ENCODE measurements around the gene GET4. TPM values are rescaled to one million over a fixed set of nuclear protein-coding genes. Genes with fewer than 3 reads are reported as not detected.

Gene GET4
- total RNA-seq, 2 experiments from 2014 or later, result 19.3 to 20.2 TPM

- DNase-seq, result peak; percentile 66
- Mint-ChIP-seq H3K4me3 (peak overlapping the region; percentile 36), H3K9me3 (no peaks in the 10 kb centered on the region), H3K36me3 (ENCODE audit: low read depth) (no peaks in the 10 kb centered on the region), H3K27me3 (ENCODE audit: low read depth) (no peaks in the 10 kb centered on the region), H3K27ac (peak overlapping the region; percentile 61), H3K4me1 (ENCODE audit: low read depth) (peaks cover 43% of the 10 kb centered on the region)
- CTCF ChIA-PET, result interaction anchor here (0.9 kb wide), 2 partner anchors 15 kb away, joined by 4 to 5 read pairs; no protein-coding TSS in a partner anchor
- intact Hi-C loops (cut with micrococcal nuclease), result no loop called here
Observed at GRCh38 chr7:924541-925231, 48.3 kb downstream of the GET4 start.

GRCh38 chr7:925601-926000 is 49.2 kb downstream of the GET4 start:
- Mint-ChIP-seq H3K27ac (no peak overlapping the region), H3K9me3 (no peaks in the 10 kb centered on the region), H3K27me3 (ENCODE audit: low read depth) (no peaks in the 10 kb centered on the region), H3K4me1 (ENCODE audit: low read depth) (peaks cover 47% of the 10 kb centered on the region), H3K4me3 (no peak overlapping the region), H3K36me3 (ENCODE audit: low read depth) (no peaks in the 10 kb centered on the region)
- DNase-seq, result no peak
- intact Hi-C loops (cut with micrococcal nuclease), result no loop called here
- CTCF ChIA-PET, result interaction anchor here (0.9 kb wide), 1 partner anchor 14 kb away, joined by 5 read pairs; no protein-coding TSS in a partner anchor

- Mint-ChIP-seq H3K36me3 (ENCODE audit: low read depth) (no peaks in the 10 kb centered on the region), H3K4me1 (ENCODE audit: low read depth) (peaks cover 39% of the 10 kb centered on the region), H3K4me3 (no peak overlapping the region), H3K27me3 (ENCODE audit: low read depth) (no peaks in the 10 kb centered on the region), H3K9me3 (no peaks in the 10 kb centered on the region), H3K27ac (no peak overlapping the region)
- DNase-seq, result no peak
- intact Hi-C loops (cut with micrococcal nuclease), result no loop called here
- CTCF ChIA-PET, result no interaction called here
Observed at GRCh38 chr7:926061-927030, 50.0 kb downstream of the GET4 start.

GRCh38 chr7:927031-927671 is 50.8 kb downstream of the GET4 start:
- peaks cover 34% of the 10 kb centered on the region for H3K4me1 Mint-ChIP-seq (ENCODE audit: low read depth)
- no peaks in the 10 kb centered on the region for H3K36me3 Mint-ChIP-seq (ENCODE audit: low read depth)
- DNase-seq, result no peak
- H3K27me3 Mint-ChIP-seq (ENCODE audit: low read depth), result no peaks in the 10 kb centered on the region
- no peak overlapping the region for H3K4me3 Mint-ChIP-seq
- no peak overlapping the region for H3K27ac Mint-ChIP-seq
- H3K9me3 Mint-ChIP-seq, result no peaks in the 10 kb centered on the region
- intact Hi-C loops (cut with micrococcal nuclease), result no loop called here
- CTCF ChIA-PET, result no interaction called here

- Mint-ChIP-seq H3K4me3 (no peak overlapping the region), H3K4me1 (ENCODE audit: low read depth) (peaks cover 20% of the 10 kb centered on the region), H3K27me3 (ENCODE audit: low read depth) (no peaks in the 10 kb centered on the region), H3K9me3 (no peaks in the 10 kb centered on the region), H3K36me3 (ENCODE audit: low read depth) (no peaks in the 10 kb centered on the region), H3K27ac (no peak overlapping the region)
- no peak for DNase-seq
- CTCF ChIA-PET, result interaction anchor here (0.6 kb wide), 1 partner anchor 22 kb away, joined by 3 read pairs; no protein-coding TSS in a partner anchor
- intact Hi-C loops (cut with micrococcal nuclease), result no loop called here
Observed at GRCh38 chr7:929311-929711, 53.0 kb downstream of the GET4 start.

- Mint-ChIP-seq H3K4me3 (no peak overlapping the region), H3K27me3 (ENCODE audit: low read depth) (no peaks in the 10 kb centered on the region), H3K27ac (no peak overlapping the region), H3K9me3 (no peaks in the 10 kb centered on the region), H3K4me1 (ENCODE audit: low read depth) (peaks cover 12% of the 10 kb centered on the region), H3K36me3 (ENCODE audit: low read depth) (no peaks in the 10 kb centered on the region)
- DNase-seq, result no peak
- intact Hi-C loops (cut with micrococcal nuclease), result no loop called here
- CTCF ChIA-PET, result no interaction called here
Observed at GRCh38 chr7:930975-931758, 54.8 kb downstream of the GET4 start.

GRCh38 chr7:931871-932650 is 55.7 kb downstream of the GET4 start:
- Mint-ChIP-seq H3K36me3 (ENCODE audit: low read depth) (no peaks in the 10 kb centered on the region), H3K27me3 (ENCODE audit: low read depth) (no peaks in the 10 kb centered on the region), H3K4me1 (ENCODE audit: low read depth) (peaks cover 17% of the 10 kb centered on the region), H3K27ac (no peak overlapping the region), H3K9me3 (no peaks in the 10 kb centered on the region), H3K4me3 (no peak overlapping the region)
- CTCF ChIA-PET, result no interaction called here
- DNase-seq, result no peak
- intact Hi-C loops (cut with micrococcal nuclease), result no loop called here

- DNase-seq, result no peak
- Mint-ChIP-seq H3K9me3 (no peaks in the 10 kb centered on the region), H3K4me1 (ENCODE audit: low read depth) (peaks cover 18% of the 10 kb centered on the region), H3K4me3 (no peak overlapping the region), H3K27ac (no peak overlapping the region), H3K27me3 (ENCODE audit: low read depth) (no peaks in the 10 kb centered on the region), H3K36me3 (ENCODE audit: low read depth) (no peaks in the 10 kb centered on the region)
- CTCF ChIA-PET, result no interaction called here
- intact Hi-C loops (cut with micrococcal nuclease), result no loop called here
Observed at GRCh38 chr7:932651-932975, 56.3 kb downstream of the GET4 start.

- no peaks in the 10 kb centered on the region for H3K27me3 Mint-ChIP-seq (ENCODE audit: low read depth)
- no peak for DNase-seq
- no peak overlapping the region for H3K27ac Mint-ChIP-seq
- H3K9me3 Mint-ChIP-seq, result no peaks in the 10 kb centered on the region
- CTCF ChIA-PET, result no interaction called here
- no peaks in the 10 kb centered on the region for H3K36me3 Mint-ChIP-seq (ENCODE audit: low read depth)
- intact Hi-C loops (cut with micrococcal nuclease), result no loop called here
- H3K4me1 Mint-ChIP-seq (ENCODE audit: low read depth), result peaks cover 20% of the 10 kb centered on the region
- no peak overlapping the region for H3K4me3 Mint-ChIP-seq
Observed at GRCh38 chr7:934469-935163, 58.3 kb downstream of the GET4 start.

GRCh38 chr7:935164-935873 is 59.0 kb downstream of the GET4 start:
- no peak for DNase-seq
- H3K36me3 Mint-ChIP-seq (ENCODE audit: low read depth), result no peaks in the 10 kb centered on the region
- CTCF ChIA-PET, result no interaction called here
- peaks cover 20% of the 10 kb centered on the region for H3K4me1 Mint-ChIP-seq (ENCODE audit: low read depth)
- intact Hi-C loops (cut with micrococcal nuclease), result no loop called here
- H3K27me3 Mint-ChIP-seq (ENCODE audit: low read depth), result no peaks in the 10 kb centered on the region
- no peak overlapping the region for H3K27ac Mint-ChIP-seq
- peaks cover 6% of the 10 kb centered on the region for H3K9me3 Mint-ChIP-seq
- no peak overlapping the region for H3K4me3 Mint-ChIP-seq

All from activated naive CD4-positive, alpha-beta T cell treated with anti-CD3 and anti-CD28 coated beads for 36 hours (primary cell).